Motor neuron (in vitro differentiated cells): ENCODE measurements around the gene OR9Q1. TPM values are rescaled to one million over a fixed set of nuclear protein-coding genes. Genes with fewer than 3 reads are reported as not detected.

Source experiments
- ATAC-seq, 8 experiments: fragments of 200-7000 bp; cut with Tn5 transposase; replicated peaks in 6 of 8; 2 replicates each; pipeline ENCODE4 v1.8.0; 2021; ENCODE audit warnings: mild to moderate bottlenecking in 8 of 8, moderate library complexity in 8 of 8
- H3K27ac ChIP-seq, 2 donors: fragments of 250-450 bp; sonication (Bioruptor Pico); 2 replicates each; pipeline ENCODE4 v1.9.0; 2021; ENCODE audit warnings: antibody characterized with exemption in 2 of 2, mild to moderate bottlenecking in 2 of 2, moderate library complexity in 1 of 2
- H3K4me1 ChIP-seq, 2 donors: fragments of 250-450 bp; sonication (Bioruptor Pico); replicated peaks in 1 of 2; 2 replicates each; pipeline ENCODE4 v1.6.1; 2021; ENCODE audit warnings: antibody characterized with exemption in 2 of 2, mild to moderate bottlenecking in 2 of 2, moderate library complexity in 1 of 2
- H3K4me3 ChIP-seq, 5 donors: fragments of 250-450 bp; sonication (Bioruptor Pico); 2 replicates each; pipeline ENCODE4 v1.9.0; 2021; ENCODE audit warnings: antibody characterized with exemption in 5 of 5, mild to moderate bottlenecking in 5 of 5, moderate library complexity in 4 of 5
- WGBS, 10 experiments: fragments of 450-650 bp; shearing (Covaris generic); methylation state at CpG; one replicate each; pipeline ENCODE4 v1.0.0; 2022; 5-methylcytosine and 5-hydroxymethylcytosine counted together
- in situ Hi-C, 9 experiments: fragments of 400-800 bp; cut with MboI; loops; one replicate each; pipeline ENCODE4 v1.15.0; 2021; ENCODE audit warnings: low sequenced_read_pairs in 9 of 9, low pct_unique_long_range_greater_than_20kb in 2 of 9; ENCODE audit not compliant: unreplicated experiment in 9 of 9
- total RNA-seq, 8 experiments: library from RNA; unstranded; fragments of 300-600 nt; gene quantifications; 2 replicates each; pipeline versions ENCODE4 v1.2.3 to v1.2.4, GENCODE V29; 2022

OR9Q1 gene
- total RNA-seq, 8 experiments from 2014 or later: 0.09 to 0.33 TPM; not detected in 6

DNA sequence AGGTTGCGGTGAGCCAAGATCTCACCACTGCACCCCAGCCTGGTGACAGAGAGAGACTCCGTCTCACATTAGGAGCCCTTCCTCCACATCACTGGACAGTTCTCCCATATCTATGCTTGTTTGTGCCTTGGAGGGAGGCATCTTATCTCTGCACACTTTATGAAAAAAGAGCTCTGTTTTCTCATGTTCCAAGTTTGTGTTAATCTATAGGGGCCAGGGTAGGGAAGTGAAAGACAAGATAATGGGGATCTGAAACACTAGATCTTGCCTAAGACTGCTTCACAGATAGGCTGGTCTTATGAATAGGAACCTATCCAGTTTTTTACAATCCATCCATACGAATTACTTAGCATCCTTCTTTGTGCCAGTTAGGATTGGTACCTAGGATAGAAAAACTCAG is 24.1 kb downstream of the OR9Q1 start:
- no peak for ATAC-seq
- 67 to 100% (median 83%) methylated on average over 1 to 3 of the region's 3 CpGs; no CpG with 5 or more reads in 3 of the 10 experiments for WGBS, 10 experiments

DNA sequence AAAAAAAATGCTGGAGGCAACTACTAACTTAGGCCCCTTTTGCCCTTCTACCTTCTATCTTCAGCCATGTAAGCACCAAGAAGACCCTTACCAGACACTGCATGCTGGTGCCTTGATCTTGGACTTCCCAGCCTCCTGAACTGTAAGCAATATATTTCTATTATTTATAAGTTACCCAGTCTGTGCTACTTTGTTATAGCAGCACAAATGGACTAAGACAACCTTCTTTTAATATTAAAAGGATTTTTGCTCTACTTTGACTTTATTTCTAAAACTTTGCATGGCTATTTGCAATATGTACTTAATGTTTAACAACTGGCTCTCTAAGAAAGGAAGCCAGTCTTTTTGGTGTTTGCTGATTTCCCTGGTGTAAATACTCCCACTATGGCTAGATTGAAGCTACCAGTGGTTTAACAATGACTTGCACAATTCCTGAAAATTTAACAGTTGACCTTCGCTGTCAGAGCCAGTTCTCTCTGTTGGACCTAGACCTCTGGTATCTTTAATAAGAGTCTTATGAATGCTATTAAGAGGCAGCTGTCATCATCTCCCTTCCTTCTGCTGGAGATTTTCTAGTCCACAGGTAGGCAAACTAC is 32.2 kb downstream of the OR9Q1 start:
- H3K27ac ChIP-seq: no peak overlapping the region
- H3K4me1 ChIP-seq: peaks cover 0 to 3% of the 10 kb centered on the region in 2 donors
- WGBS, 10 experiments: 0 to 100% (median 63%) methylated on average over 1 of the region's 1 CpG; no CpG with 5 or more reads in 4 of the 10 experiments
- no peak overlapping the region for H3K4me3 ChIP-seq
- in situ Hi-C loops: no loop called here
- ATAC-seq: no peak

More for the DNA sequence above, 24.1 kb downstream of the OR9Q1 start:
- Histone ChIP-seq H3K4me3 (no peak overlapping the region), H3K27ac (no peak overlapping the region), H3K4me1 (no peaks in the 10 kb centered on the region)
- in situ Hi-C loops: no loop called here

DNA sequence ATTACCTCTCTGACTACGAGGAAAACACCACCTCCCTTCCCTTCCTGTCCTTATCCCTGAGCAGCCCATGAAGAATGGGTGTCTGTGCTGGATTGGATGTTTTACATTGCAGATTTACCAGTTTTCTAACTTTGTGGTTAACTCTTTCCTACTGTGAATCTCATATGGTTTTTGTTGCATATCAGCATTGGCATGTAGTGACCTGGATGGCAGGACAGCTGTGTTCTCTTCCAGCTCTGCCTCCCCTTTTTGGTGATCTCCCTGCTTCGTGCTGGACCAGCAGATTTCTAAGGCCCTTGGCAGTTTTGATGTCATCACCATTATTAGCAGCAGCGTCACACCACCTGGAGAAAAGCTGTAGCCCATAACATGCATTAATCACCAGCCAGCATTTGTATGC is 33.8 kb downstream of the OR9Q1 start:
- 26 to 100% (median 71%) methylated on average over 1 to 3 of the region's 3 CpGs; no CpG with 5 or more reads in 1 of the 10 experiments for WGBS, 10 experiments
- H3K27ac ChIP-seq: no peak overlapping the region
- no peak overlapping the region for H3K4me3 ChIP-seq
- peak in 2 of 8 experiments; percentile 45 for ATAC-seq
- in situ Hi-C loops: no loop called here
- peaks cover 0 to 3% of the 10 kb centered on the region in 2 donors for H3K4me1 ChIP-seq

DNA sequence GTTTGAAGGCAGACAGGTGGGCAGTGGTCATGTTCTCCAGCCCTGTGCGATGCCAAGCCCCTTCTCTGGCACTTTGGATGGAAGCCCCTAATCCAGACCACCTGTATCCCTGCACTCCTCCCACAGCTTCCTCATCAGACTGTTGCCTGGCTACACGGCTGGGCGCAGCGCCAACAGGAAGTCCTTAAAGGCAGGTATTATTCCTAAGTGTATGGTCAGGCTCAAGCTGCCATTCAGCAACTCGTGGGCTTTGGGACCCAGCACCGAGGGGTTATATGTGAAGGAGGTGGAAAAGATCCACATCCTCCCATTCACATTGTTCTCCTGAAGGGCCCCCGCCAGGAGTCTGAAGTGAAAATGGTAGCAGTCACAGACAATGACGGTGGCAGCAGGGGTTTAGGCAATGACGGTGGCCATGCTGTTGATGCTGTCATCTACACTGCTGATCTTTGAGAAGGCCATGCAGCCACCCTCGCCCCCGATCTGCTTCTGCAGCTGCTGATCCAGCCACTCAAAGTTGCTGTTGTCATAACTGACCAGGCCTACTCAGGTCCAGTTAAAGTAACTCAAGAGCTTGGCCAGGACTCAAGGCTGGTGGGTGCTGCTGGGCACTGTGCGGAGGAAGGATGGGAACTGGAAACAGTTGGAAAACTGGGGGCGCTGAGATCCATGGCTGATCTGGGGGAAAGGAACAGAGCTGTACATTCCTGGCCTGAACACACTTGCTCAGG is 34.8 kb downstream of the OR9Q1 start:
- in situ Hi-C loops: no loop called here
- 40 to 90% (median 73%) methylated on average over 1 to 8 of the region's 13 CpGs; no CpG with 5 or more reads in 1 of the 10 experiments for WGBS, 10 experiments
- H3K4me3 ChIP-seq: no peak overlapping the region
- H3K4me1 ChIP-seq: peaks cover 0 to 3% of the 10 kb centered on the region in 2 donors
- no peak for ATAC-seq
- H3K27ac ChIP-seq: no peak overlapping the region

DNA sequence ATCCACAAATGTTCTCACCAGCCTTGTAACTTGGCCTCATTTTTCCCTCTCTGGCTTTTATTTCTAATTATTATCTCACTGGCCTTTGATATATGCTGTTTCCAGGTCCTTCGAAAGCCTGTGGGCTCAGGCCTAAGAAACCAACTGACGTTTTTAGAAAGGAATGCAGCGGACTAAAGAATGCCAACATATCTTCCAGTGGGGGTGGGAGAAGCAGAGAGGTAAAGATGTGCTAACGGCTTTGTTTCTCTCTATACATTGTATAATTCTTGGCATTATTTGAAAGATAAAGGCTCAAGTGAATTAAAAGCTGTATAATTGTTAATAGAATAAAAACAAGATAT is 35.3 kb downstream of the OR9Q1 start:
- 10 to 65% (median 30%) methylated on average over 1 to 4 of the region's 4 CpGs; no CpG with 5 or more reads in 1 of the 10 experiments for WGBS, 10 experiments
- no peak overlapping the region for H3K27ac ChIP-seq
- in situ Hi-C loops: no loop called here
- no peak overlapping the region for H3K4me3 ChIP-seq
- peak in 7 of 8 experiments; percentile 29 to 78 (median 58) for ATAC-seq
- H3K4me1 ChIP-seq: peaks cover 0 to 3% of the 10 kb centered on the region in 2 donors

DNA sequence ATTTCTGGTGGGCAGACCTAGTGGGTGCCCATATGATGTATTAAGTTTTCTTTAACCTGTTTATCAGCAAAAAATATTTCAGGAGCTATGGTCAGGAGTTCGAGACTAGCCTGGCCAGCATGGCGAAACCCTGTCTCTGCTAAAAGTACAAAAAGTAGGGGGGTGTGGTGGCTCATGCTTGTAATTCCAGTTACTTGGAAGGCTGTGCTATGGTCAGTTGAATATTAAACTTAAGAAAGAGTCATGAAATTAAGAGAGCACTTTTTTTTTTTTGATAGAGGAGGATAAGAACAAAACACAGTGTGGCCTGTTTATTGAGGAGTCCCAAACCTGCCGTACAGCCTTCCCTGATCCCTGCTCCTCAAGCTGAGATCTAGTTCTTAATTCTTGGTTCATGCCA is 36.9 kb downstream of the OR9Q1 start:
- 20 to 100% (median 83%) methylated on average over 1 to 3 of the region's 3 CpGs; no CpG with 5 or more reads in 1 of the 10 experiments for WGBS, 10 experiments
- in situ Hi-C loops: no loop called here
- Histone ChIP-seq H3K4me1 (peaks cover 0 to 3% of the 10 kb centered on the region in 2 donors), H3K4me3 (no peak overlapping the region), H3K27ac (no peak overlapping the region)
- ATAC-seq: no peak

DNA sequence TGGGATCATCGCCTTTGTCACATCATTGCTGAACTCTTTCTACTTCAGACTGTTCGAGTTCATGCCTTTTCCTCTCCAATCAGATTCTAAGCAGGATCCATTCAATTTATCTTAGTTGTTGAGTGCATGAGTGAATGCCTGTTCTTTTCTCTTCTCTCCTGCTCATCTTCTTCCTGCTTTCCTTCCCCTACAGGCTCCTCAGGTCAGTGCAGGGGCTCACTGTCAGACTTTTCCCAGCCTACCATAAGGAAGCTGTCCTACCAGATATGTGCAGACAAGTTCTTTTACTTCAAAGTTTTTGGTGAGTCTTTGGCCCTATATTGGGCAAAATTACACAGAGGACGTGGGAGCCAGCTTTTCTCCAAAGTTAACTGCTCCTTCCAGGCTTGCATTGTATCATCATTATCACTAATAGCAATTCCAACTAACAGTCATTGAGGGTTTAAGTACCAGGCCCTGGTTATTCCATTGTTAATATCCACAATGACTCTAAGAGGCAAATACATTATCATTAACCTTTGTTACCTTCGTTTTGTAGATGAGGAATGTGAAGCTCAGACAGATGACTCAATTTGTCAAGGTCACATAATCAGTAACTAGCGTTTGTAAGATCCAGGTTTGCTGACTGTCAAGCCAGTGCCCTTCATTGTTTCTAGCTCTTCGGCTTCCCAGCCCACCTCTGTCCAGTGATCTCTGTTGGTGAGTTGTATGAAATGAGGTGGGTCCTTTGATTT is 37.4 kb downstream of the OR9Q1 start:
- Histone ChIP-seq H3K27ac (no peak overlapping the region), H3K4me1 (peaks cover 0 to 3% of the 10 kb centered on the region in 2 donors), H3K4me3 (no peak overlapping the region)
- 7 to 92% (median 44%) methylated on average over 2 to 6 of the region's 6 CpGs; no CpG with 5 or more reads in 1 of the 10 experiments for WGBS, 10 experiments
- ATAC-seq: peak in 1 of 8 experiments; percentile 37
- in situ Hi-C loops: no loop called here

DNA sequence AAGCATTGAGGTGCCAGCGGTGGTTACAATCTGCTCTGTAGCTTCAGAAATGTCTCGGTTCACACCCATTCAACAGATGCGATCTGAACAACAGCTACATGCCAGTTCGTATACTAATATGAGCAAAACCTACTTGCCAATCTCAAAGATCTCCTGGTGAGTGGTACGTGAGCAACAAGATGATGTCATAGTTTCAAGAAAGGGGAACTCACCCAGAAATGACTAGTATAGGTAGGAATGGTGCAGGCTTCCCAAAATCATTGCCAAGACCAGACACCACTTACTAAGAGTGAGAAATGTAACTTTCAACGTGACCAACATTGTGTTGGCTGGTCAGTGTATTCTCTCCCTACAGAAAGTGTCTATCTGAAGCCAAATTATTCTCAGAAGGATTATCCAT is 38.1 kb downstream of the OR9Q1 start:
- Histone ChIP-seq H3K4me3 (no peak overlapping the region), H3K4me1 (peaks cover 0 to 3% of the 10 kb centered on the region in 2 donors), H3K27ac (no peak overlapping the region)
- 0 to 69% (median 10%) methylated on average over 1 to 6 of the region's 6 CpGs; no CpG with 5 or more reads in 1 of the 10 experiments for WGBS, 10 experiments
- ATAC-seq: no peak
- in situ Hi-C loops: no loop called here

DNA sequence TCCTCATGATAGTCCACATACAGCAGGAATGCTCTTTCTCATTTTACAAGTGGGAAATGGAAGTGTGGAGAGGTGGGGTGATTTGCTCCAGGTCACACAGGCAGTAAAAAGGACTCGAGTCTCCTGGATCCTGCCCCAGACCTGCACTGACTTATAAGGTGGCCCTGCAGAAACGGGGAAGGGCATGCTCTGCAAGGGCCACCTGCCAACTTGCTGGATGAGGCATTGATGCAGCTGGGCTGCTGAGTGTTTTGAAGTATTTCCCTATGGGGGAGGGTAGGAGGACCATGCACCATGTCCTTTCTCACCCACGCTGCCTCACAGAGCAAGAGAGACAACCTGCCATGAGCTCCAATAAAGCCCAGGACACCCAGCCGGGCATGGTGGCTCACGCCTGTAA is 44.0 kb downstream of the OR9Q1 start:
- no peak overlapping the region for H3K27ac ChIP-seq
- WGBS, 10 experiments: 0 to 93% (median 50%) methylated on average over 1 to 5 of the region's 5 CpGs; no CpG with 5 or more reads in 4 of the 10 experiments
- H3K4me3 ChIP-seq: no peak overlapping the region
- in situ Hi-C loops: no loop called here
- ATAC-seq: no peak
- no peaks in the 10 kb centered on the region for H3K4me1 ChIP-seq

DNA sequence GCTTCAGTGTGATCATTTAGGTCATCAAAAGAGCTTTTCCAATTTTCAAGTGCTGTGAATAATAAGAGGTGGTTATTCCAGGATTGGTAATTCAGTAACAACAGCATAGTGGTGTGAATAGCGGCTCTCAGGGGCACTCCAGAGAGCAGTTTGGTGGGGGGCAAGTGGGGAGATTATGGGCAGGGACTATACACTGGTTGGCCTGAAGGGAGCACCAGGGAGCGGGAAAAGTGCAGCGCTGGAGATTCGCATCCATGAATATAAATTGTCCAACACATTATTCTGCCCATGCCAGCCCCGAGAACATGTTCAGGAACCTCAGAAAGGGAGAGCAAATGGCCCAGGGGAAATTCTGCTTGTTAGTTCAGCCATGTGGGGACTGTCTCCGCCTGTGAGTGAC is 45.0 kb downstream of the OR9Q1 start:
- Histone ChIP-seq H3K4me1 (no peaks in the 10 kb centered on the region), H3K4me3 (no peak overlapping the region), H3K27ac (no peak overlapping the region)
- in situ Hi-C loops: no loop called here
- WGBS, 10 experiments: 0 to 96% (median 57%) methylated on average over 1 to 6 of the region's 6 CpGs; no CpG with 5 or more reads in 4 of the 10 experiments
- peak in 2 of 8 experiments; percentile 77 to 79 for ATAC-seq

DNA sequence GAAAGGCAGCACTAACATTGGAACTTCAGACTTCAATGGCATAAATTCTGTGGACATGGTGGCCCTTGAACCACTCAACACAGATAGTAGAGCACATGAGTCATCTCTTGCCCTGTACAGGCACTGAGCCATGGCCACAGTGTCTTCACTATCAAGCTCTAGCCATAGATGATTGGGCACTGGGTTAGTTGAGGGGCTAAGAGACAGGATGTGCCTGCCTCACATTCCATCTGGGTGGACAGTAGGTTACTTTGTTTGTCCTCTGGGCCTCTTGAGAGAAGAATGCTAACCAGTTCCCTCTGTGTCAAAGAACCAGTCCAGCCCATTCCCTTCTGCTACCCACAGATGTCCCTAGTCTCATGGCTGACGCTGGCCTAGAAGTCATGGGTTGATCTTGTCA is 46.9 kb downstream of the OR9Q1 start:
- ATAC-seq: no peak
- Histone ChIP-seq H3K27ac (no peak overlapping the region), H3K4me1 (no peaks in the 10 kb centered on the region), H3K4me3 (no peak overlapping the region)
- WGBS, 10 experiments: 0 to 89% (median 79%) methylated on average over 1 of the region's 1 CpG; no CpG with 5 or more reads in 4 of the 10 experiments
- in situ Hi-C loops: no loop called here

DNA sequence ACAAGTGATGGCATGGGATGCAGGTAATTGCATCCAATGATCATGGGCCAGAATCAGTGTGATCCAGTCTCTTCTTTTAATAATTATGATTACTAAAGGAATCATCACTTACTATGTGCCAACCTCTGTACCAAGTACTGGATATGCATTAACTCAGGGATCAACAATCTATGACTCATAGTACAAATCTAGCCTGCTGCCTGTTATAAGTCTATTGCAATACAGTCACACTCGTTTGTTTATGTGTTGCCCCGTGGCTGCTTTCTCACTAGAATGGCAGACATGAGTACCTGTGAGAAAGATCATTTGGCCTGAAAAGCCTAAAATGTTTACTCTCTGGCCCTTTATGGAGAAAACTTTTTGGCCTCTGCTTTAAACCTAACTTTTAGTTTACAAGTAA is 52.1 kb downstream of the OR9Q1 start:
- no peak overlapping the region for H3K27ac ChIP-seq
- in situ Hi-C loops: no loop called here
- H3K4me3 ChIP-seq: no peak overlapping the region
- no peaks in the 10 kb centered on the region for H3K4me1 ChIP-seq
- WGBS, 10 experiments: 0 to 44% (median 25%) methylated on average over 1 to 2 of the region's 2 CpGs; no CpG with 5 or more reads in 3 of the 10 experiments
- ATAC-seq: no peak

DNA sequence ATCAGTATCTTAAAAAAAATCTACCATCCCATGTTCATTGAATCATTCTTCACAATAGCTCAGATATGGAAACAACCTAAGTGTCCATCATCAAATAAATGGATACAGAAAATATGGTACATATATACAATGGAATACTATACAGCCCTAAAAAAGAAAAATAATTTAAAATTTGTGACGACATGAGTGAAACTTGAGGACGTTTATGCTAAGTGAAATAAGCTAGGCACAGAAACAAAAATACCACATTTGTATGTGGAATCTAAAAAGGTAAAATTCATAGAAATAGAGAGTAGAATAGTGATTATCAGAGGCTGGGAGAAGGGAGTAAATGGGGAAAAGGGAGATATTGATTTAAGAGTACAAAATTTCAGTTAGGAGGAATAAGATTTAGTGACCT is 62.8 kb downstream of the OR9Q1 start:
- WGBS, 10 experiments: 0 to 63% (median 32%) methylated on average over 1 to 2 of the region's 2 CpGs

More for the DNA sequence above, 62.8 kb downstream of the OR9Q1 start:
- ATAC-seq: no peak
- no peaks in the 10 kb centered on the region for H3K4me1 ChIP-seq
- in situ Hi-C loops: no loop called here
- no peak overlapping the region for H3K27ac ChIP-seq
- H3K4me3 ChIP-seq: no peak overlapping the region
